HG02759 (cell line): ENCODE measurements around the gene CDCP1.
"Not testable (repeated sequence)": the region's sequence is repeated elsewhere in the genome, so short reads cannot be mapped to it uniquely, and the experiment has no call there.

ENCODE experiments used
- ATAC-seq: cut with Tn5 transposase; IDR thresholded peaks from one replicate; pipeline ENCODE4 v1.9.1; 2021; ENCODE audit warnings: mild to moderate bottlenecking, moderate library complexity; ENCODE audit not compliant: unreplicated experiment

The CDCP1 gene

GRCh38 chr3:45088543-45089358 is 57.4 kb downstream of the CDCP1 start:
- ATAC-seq = no peak

DNA sequence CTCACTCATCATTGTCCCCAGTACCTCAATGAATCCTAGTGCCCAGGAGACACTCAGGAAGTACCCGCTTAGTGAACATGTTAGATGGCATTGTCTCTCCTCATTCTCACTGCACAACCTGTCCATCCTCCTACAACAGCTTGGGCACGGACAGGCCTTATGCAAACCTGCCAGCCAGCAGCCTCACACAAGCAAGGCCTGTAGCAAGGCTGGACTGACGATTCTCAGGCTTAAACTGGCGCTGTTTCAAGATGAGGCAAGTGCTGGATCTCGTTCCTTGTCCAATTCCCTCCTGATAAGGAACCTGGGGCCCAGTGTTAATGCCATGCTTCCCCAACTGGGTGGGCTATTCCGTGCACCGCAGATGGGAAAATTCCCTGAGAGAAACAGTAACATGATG is 59.0 kb downstream of the CDCP1 start:
- ATAC-seq = no peak

- ATAC-seq = no peak
Measured at GRCh38 chr3:45084820-45085816, 61.1 kb downstream of the CDCP1 start.

- ATAC-seq = no peak
Measured at GRCh38 chr3:45084361-45084760, 61.8 kb downstream of the CDCP1 start.

GRCh38 chr3:45083023-45083422 is 63.2 kb downstream of the CDCP1 start:
- no peak for ATAC-seq

- ATAC-seq = no peak
Measured at GRCh38 chr3:45082142-45082538, 64.0 kb downstream of the CDCP1 start.

- no peak for ATAC-seq
Measured at GRCh38 chr3:45081506-45082141, 64.6 kb downstream of the CDCP1 start.

DNA sequence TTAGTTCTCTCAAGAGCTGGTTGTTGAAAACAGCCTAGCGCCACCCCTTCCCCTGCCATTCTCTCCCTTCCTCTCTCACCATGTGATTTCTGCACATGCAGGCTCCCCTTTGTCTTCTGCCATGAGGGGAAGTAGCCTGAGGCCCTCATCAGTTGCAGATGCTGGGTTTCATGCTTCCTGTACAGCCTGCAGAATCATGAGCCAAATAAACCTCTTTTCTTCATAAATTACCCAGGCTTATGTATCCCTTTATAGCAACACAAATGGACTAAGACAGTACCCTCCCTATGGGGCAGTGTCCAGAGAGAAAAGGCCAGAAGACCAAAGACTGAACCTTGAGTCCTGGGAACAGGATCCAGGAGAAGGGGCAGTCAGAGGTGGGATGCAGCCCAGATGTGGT is 65.4 kb downstream of the CDCP1 start:
- ATAC-seq = no peak

GRCh38 chr3:45079715-45080114 is 66.5 kb downstream of the CDCP1 start:
- no peak for ATAC-seq

- no peak for ATAC-seq
Measured at GRCh38 chr3:45078910-45079522, 67.2 kb downstream of the CDCP1 start.

- ATAC-seq = not testable (repeated sequence)
Measured at GRCh38 chr3:45078256-45078655, 67.9 kb downstream of the CDCP1 start.

- no peak for ATAC-seq
Measured at GRCh38 chr3:45075821-45076625, 70.2 kb downstream of the CDCP1 start.

- ATAC-seq = no peak
Measured at GRCh38 chr3:45071075-45071474, 75.1 kb downstream of the CDCP1 start.

- no peak for ATAC-seq
Measured at GRCh38 chr3:45067941-45068340, 78.2 kb downstream of the CDCP1 start.

DNA sequence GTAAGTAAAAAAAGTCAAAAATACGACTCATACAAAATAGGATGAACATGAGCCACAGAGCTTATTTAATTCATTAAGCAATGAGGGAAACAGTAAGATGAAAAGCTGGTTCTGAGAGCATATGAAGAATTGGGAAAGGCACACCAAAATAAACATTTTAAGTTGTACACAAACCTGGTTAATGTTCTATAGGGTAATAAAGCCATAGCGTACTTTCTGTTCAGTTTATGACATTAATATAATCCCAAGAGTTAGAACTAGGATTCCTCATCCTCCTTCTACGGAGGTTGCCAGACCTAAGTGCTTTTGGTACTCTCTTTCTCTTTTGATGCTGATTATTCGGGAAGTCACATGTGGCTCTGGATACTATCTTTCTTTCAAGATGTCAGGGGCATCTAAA is 78.7 kb downstream of the CDCP1 start:
- no peak for ATAC-seq

- ATAC-seq = no peak
Measured at GRCh38 chr3:45066109-45066801, 79.9 kb downstream of the CDCP1 start.

DNA sequence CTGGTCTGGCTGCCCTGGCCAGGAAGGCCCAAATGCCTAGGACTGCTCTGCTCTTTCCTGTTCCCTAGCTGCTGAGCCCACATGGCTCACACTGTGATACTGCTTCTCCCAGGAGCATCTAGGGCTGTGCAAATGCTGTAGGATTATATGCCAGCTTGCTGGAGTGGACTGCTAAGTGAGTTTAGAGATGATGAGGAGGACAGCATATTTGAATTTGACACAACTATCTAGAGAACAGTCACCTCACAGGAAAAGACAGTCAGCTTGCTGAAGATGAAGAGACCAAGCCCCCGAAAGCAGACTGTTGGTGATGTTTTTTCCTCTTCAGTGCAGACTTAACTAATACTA is 80.8 kb downstream of the CDCP1 start:
- ATAC-seq = no peak

DNA sequence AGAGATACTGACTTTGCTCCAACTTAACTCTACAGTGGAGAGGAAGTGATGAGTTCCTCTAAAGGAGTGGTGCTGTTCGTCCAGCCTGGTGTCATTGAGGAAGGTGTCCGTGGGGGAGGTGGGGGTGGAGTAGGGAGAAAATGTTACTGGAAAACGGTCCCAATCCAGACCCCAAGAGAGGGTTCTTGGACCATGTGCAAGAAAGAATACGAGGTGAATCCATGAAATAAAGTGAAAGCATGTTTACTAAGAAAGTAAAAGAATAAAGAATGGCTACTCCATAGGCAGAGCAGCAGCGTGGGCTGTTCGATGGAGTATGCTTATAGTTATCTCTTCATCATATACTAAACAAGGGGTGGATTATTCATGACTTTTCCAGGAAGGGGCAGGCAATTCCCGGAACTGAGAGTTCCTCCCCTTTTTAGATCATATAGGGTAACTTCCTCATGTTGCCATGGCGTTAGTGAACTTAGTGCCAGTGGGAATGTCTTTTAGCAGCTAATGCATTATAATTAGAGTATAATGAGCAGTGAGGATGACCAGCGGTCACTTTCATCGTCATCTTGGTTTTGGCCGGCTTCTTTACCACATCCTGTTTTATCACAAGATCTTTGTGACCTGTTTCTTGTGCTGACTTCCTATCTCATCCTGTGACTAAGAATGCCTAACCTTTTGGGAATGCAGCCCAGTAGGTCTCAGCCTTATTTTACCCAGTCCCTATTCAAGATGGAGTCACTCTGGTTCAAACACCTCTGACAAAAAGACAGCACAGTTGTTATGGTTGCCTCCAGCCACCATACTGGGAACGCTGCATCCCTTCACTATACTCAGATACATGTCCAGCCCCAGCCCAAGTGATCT is 81.4 kb downstream of the CDCP1 start:
- no peak for ATAC-seq

- no peak for ATAC-seq
Measured at GRCh38 chr3:45062697-45063070, 83.5 kb downstream of the CDCP1 start.
